ENCODE measurements around the gene POLR1G.

DNA sequence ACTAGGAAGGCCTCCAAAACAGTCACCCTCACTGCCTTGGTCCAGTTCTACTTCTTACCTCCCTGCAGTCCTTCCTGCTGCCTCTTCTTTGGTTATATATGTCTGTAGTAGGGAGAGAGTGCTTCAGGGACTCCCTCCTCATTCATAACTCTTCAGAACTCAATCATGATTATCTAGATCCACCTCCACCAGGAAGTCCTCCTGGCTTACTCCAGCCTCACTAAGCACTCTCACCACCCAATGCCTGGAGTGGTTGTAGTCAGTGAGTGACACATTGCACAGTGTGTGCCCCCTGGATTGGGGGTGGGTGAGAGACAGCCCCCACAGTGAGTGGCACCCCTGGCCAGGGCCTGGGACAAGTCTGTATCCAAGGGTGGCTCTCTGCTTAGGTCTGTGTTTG, 51.3 kb downstream of the POLR1G start:
- TF ChIP-seq POLR2A (IDR thresholded peaks at IDR 0.05) = no peak
- TF ChIP-seq CTCF (IDR thresholded peaks at IDR 0.05) = no peak
- no peak for TF ChIP-seq POLR2AphosphoS5 (IDR thresholded peaks at IDR 0.05)

Measured in suprapubic skin (tissue), 4 donors.